GM19438 (cell line): ENCODE results near the gene VAV3.
"Not testable (repeated sequence)": the region's sequence is repeated elsewhere in the genome, so short reads cannot be mapped to it uniquely, and the experiment has no call there.

Source experiments
- ATAC-seq: cut with Tn5 transposase; IDR thresholded peaks from one replicate; pipeline ENCODE4 v1.9.1; 2021; ENCODE audit warnings: low read depth; ENCODE audit not compliant: unreplicated experiment

VAV3 gene

GRCh38 chr1:107844541-107845194 is 120.3 kb downstream of the VAV3 start:
- not testable (repeated sequence) for ATAC-seq

GRCh38 chr1:107843989-107844388 is 121.0 kb downstream of the VAV3 start:
- ATAC-seq: no peak

GRCh38 chr1:107842241-107842640 is 122.7 kb downstream of the VAV3 start:
- ATAC-seq: no peak

- ATAC-seq: no peak
Measured at GRCh38 chr1:107840725-107841124, 124.3 kb downstream of the VAV3 start.

- ATAC-seq: no peak
Measured at GRCh38 chr1:107838056-107838455, 126.9 kb downstream of the VAV3 start.

GRCh38 chr1:107835151-107835670 is 129.8 kb downstream of the VAV3 start:
- no peak for ATAC-seq

- no peak for ATAC-seq
Measured at GRCh38 chr1:107833061-107833460, 131.9 kb downstream of the VAV3 start.

- no peak for ATAC-seq
Measured at GRCh38 chr1:107831921-107832320, 133.1 kb downstream of the VAV3 start.

GRCh38 chr1:107830526-107830925 is 134.5 kb downstream of the VAV3 start:
- no peak for ATAC-seq

GRCh38 chr1:107830075-107830474 is 134.9 kb downstream of the VAV3 start:
- no peak for ATAC-seq

GRCh38 chr1:107829036-107829770 is 135.8 kb downstream of the VAV3 start:
- ATAC-seq: no peak

- no peak for ATAC-seq
Measured at GRCh38 chr1:107824946-107825345, 140.0 kb downstream of the VAV3 start.

- no peak for ATAC-seq
Measured at GRCh38 chr1:107821340-107821739, 143.6 kb downstream of the VAV3 start.

GRCh38 chr1:107820801-107821200 is 144.2 kb downstream of the VAV3 start:
- ATAC-seq: no peak

GRCh38 chr1:107817935-107818334 is 147.0 kb downstream of the VAV3 start:
- no peak for ATAC-seq

- ATAC-seq: no peak
Measured at GRCh38 chr1:107817206-107817605, 147.8 kb downstream of the VAV3 start.

- no peak for ATAC-seq
Measured at GRCh38 chr1:107810291-107810951, 154.6 kb downstream of the VAV3 start.

GRCh38 chr1:107807855-107808254 is 157.1 kb downstream of the VAV3 start:
- no peak for ATAC-seq

- ATAC-seq: no peak
Measured at GRCh38 chr1:107807405-107807804, 157.6 kb downstream of the VAV3 start.

GRCh38 chr1:107806902-107807301 is 158.1 kb downstream of the VAV3 start:
- no peak for ATAC-seq

GRCh38 chr1:107804741-107805140 is 160.2 kb downstream of the VAV3 start:
- no peak for ATAC-seq
